GM12873 (cell line): ENCODE results near the gene SARNP.

ENCODE experiments used
- CTCF ChIP-seq: IDR thresholded peaks from 2 replicates; pipeline ENCODE4 v1.5.1; 2012; ENCODE audit warnings: low read depth, mild to moderate bottlenecking, moderate library complexity, low read length, control low read depth; ENCODE audit not compliant: insufficient read depth; ENCODE audit errors: missing control alignments

Gene SARNP

GRCh38 chr12:55713721-55714120 lies 103.8 kb downstream of the SARNP start:
- no peak for TF ChIP-seq CTCF

DNA sequence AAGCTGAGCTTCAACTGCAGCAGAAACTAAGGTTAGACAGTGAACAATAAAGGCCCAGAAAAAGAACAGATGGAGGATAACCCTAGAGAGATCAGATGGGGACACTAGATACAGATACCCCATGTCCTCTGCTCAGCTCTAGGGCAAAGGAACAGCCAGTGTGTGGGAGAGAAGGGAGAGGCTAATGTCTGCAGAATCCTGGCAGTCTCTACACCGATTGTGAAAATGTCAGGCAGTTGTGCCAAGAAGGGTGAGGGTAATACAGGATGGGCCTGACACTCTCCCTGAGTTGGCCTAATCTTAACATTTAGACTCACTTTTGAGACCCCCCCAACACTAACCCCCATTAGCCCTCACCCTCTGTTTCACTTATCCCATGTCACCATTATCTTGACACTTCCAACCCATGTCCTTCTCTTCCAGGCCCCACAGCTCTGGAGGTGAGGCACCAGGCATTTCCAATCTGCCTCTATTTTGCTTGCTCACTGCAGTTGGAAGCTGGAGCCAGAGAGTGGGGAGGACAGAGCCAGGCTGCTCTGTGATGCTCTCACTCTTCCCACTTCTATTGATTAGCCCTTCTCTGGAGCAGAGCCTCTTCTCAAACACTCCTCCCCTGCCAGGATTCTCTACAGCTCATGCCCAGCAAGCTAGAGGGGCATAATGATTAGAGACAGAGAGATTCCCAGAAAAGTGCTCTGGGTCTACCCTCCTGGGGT lies 104.7 kb downstream of the SARNP start:
- no peak for TF ChIP-seq CTCF

- TF ChIP-seq CTCF: no peak
Measured at GRCh38 chr12:55711786-55712553, 105.6 kb downstream of the SARNP start.

- no peak for TF ChIP-seq CTCF
Measured at GRCh38 chr12:55708695-55709233, 108.8 kb downstream of the SARNP start.

DNA sequence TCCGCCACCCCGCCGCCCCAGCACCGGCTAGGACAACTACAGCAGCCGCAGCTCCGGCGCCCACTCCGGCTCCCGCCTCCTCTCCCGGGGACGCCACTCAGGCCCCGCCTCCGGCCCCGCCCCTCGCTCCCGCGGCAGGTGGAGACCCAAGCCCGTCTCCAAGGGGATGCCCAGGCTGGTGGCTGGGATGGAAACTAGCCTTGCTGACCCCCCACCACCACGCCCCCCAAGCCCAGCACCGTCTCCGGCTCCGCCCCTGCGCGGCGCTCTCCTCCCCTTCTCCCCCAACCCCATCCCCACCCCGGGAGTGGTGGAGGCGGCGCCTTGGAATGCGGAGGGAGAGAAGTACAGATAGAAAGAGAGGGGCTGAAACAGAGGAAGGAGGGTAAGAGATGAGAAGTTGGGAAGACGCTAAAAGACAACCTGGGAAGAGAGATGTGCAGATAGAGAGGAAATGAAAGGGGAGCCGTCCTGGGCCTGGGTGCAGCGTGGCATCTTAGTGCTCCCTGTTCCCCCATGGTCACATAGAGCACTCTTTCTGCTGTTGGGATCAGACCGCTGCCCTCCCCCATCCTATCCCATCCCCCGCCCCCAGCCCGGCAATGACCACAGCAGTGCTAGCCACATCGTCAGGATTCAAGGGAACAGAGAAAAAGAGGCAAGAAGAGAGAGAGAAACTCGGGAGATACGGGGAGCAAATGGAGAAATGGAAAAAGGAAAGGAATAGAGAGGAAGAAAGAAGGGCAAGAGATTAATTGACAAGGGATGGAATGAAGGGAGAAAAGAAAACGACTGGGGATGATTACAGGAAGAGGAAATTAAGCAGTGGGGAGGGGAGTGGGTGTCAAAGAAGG lies 109.5 kb downstream of the SARNP start, which contains the start of gene ITGA7:
TSS of gene ITGA7 (minus strand) at position 64 of the 854 bp plus-strand sequence. CDS start 222 bp downstream, outside the sequence.
- no peak for TF ChIP-seq CTCF
